NOMO-1 treated with dmso at 0.1 percent for 144 hours (cell line): ENCODE data around the gene AIDA.
"Not testable (repeated sequence)": the region's sequence is repeated elsewhere in the genome, so short reads cannot be mapped to it uniquely, and the experiment has no call there.

ENCODE experiments used
- DNase-seq: peaks from one replicate; lab custom pipeline; 2025; ENCODE audit not compliant: unreplicated experiment; lab: John Stamatoyannopoulos, UW

Gene AIDA

GRCh38 chr1:222713091-222713961 is 1.0 kb upstream of the AIDA start:
- peak; percentile 86 for DNase-seq

DNA sequence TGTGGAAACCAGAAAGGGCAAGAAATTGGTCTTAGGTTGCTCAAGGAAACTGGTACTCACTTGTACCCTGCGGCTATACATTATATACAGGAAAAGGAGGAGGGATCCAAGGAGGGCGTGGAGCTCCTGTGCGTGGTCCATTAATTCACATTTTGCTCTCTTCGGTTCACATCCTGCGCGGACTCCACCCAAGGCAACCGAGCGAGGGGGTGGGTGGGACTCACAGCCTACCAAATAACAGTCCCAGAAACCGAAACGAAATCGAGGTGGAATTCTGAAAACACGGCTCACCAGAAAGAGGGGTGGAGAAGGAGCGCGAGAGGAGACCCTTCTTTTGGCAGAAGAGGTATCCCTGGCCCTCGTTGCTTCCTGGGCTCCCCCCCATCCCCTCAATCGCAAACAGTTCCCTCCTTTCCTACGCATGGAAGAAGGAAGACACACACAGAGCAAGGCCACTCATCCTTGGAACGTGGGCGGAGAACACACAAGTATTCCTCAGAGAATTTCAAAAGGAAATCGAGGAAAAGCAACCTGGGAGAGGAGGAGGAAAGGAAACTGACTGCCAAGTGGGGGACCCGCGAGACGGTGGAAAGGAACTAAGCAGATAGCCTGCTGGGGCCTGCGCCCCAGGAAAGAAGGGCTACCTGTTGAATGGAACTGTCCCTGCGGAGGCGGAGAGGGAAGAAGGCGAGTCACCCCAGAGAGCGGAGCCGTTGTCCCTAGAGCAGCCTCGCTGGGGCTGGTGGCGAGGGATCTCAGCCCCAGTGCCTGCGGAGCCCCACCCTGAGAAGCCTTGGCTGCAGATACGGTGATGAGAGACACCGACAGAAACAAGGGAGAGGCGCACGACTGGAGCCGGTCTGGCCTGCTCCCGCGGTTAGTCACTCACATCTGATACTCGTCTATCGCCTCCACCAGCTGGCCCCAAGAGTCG is 705 bp downstream of the AIDA start:
- peak; percentile 40 for DNase-seq

GRCh38 chr1:222709700-222710153 is 2.6 kb downstream of the AIDA start:
- no peak for DNase-seq

GRCh38 chr1:222706815-222707214 is 5.5 kb downstream of the AIDA start:
- DNase-seq, result no peak

DNA sequence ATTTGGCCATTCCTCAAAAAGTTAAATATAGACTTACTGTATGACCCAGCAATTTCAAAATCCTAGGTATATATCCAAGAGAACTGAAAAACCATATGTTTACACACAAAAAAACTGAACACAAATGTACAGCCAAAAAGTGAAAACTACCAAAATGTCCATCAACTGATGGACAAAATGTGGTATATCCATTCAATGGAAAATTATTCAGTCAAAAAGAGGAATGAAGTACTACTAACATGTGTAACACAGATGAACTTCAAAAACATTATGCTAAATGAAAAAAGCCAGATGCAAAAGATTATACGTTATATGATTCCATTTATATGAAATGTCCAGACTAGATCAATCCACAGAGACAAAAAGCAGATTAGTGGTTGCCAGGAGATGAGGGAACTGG is 8.0 kb downstream of the AIDA start:
- no peak for DNase-seq

GRCh38 chr1:222702210-222702609 is 10.1 kb downstream of the AIDA start:
- DNase-seq, result no peak

DNA sequence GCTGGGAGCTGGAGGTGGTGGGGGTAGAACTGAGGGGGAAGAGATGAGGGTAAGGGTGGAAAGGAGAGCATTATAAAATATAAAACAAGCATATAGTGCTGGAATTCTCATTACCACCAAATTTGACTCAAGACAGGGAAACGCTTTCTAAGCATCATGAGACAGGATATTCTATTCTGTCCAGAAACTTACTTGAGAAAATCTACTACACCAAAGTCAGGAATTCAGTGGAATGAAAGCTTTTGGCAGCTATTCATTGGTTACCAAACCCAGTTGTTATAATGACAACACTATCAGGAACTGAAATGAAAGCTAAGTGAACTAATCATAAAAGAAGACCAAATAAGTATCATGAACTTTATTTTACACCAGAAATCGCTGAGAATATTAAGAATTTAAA is 14.5 kb downstream of the AIDA start:
- DNase-seq, result no peak

- no peak for DNase-seq
Measured at GRCh38 chr1:222697203-222697602, 15.1 kb downstream of the AIDA start.

- no peak for DNase-seq
Measured at GRCh38 chr1:222696741-222697140, 15.6 kb downstream of the AIDA start.

GRCh38 chr1:222694927-222695326 is 17.4 kb downstream of the AIDA start:
- DNase-seq, result no peak

GRCh38 chr1:222691016-222691415 is 21.3 kb downstream of the AIDA start:
- DNase-seq, result no peak

- no peak for DNase-seq
Measured at GRCh38 chr1:222680080-222680479, 32.2 kb downstream of the AIDA start.

- no peak for DNase-seq
Measured at GRCh38 chr1:222670110-222670509, 42.2 kb downstream of the AIDA start.

DNA sequence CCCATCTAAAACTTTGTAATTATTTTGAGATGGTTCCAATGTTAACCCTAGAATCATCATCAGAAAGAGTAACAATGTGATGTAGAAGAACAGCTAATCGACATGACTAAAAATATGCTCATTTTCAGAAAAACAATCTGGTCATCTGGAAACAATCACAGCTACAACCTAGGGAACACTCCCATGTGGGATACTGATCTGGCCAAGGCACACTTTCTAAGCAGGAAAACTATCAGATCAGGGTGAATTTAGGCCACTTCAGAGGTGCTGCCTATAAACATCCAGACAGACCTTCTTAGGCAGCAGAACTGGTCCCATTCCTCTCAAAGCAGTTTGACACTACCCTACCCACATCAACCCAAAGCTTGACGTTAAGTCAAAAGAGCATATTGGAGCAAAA is 43.2 kb downstream of the AIDA start:
- DNase-seq, result not testable (repeated sequence)

GRCh38 chr1:222668184-222668583 is 44.1 kb downstream of the AIDA start:
- not testable (repeated sequence) for DNase-seq

DNA sequence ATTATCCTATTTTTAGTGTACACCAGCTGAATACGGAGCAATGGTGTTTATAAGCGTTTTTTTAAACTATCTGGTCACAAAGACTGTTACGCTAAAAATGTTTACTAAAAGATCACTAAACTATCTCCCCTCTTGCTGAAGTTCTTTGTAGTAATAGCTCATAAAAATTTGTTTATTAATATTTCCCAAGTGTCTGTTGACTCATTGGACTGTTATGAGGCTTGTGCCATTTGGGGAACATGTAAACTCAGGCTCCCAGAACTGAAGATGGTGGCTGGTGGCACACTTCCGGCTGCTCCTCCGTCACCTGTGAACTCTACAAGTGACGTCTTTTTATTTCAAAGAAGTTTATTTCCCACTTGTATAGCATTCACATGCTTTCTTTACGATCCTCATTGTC is 46.3 kb downstream of the AIDA start:
- no peak for DNase-seq

DNA sequence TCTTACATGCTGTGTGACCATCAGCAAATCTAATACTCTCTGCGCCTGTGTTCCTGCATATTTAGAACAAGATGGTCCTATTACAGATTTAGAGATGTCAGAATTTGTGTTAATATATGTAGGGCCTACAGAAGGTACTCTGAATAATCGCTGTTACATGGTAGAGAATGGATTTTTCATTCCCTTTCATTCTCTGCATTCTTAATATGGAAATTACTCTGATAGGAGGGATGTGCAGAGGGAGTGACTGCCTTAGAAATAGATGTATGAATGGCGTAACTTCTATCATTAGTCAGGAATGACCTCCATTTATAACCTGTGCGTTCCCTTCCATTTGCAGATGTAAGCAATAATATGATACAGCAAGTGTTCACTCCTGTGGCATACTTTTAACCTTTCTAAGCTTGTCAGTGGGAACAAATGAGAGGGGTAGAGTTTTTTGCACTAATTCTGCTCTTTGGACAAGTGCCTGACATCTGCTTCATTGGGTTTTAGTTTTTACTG is 48.8 kb downstream of the AIDA start:
- DNase-seq, result no peak

DNA sequence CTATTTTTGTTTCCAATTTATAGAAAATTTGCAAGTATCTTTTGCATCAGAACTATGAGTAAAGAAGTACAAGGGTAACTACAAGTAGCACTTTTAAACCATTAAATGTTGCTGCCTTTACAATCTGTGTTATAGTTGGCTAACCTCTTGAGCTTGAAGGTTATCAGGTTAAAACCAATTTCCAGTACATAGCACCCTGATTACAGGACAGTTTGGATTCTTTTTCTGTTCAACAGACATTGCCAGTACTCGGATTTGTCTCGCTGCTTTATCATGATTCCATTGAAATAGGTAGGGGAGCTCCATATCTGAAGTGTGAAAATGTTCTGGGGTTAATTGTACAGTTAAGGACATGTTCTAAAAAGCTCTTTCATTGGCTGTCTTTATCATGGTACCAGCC is 54.4 kb downstream of the AIDA start:
- no peak for DNase-seq

- no peak for DNase-seq
Measured at GRCh38 chr1:222656391-222657155, 55.7 kb downstream of the AIDA start.

DNA sequence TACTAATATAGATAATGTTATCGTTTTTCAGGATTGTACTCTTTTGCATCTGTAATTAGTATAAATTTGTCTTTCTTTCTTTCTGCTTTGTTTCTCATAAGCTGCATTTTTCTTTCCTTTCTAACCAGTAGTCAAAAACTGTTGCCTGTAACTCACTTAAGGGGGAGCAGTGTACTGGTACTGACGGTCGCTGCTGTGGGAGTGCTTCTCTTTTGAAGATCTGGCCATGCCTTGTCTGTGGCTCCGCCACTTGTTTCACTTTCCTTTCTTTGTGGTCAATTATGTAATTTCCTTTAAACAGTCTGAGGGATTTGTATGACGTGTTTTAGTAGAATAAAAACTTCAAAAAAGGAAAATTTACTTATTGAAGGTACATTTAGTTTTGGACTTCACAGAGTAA is 57.4 kb downstream of the AIDA start:
- DNase-seq, result peak; percentile 72
